ENCODE results near the gene JAKMIP1.

GRCh38 chr4:6205973-6206372, 5.6 kb upstream of the JAKMIP1 start:
- TF ChIP-seq POLR2A (IDR thresholded peaks at IDR 0.05): no peak
- no peak for TF ChIP-seq CTCF (IDR thresholded peaks at IDR 0.05)

Measured in body of pancreas (tissue), 4 donors.